IPS-11a (cell line): ENCODE measurements around the gene TMEM86A.

ENCODE experiments used
- H3K4me3 ChIP-seq: one replicate; pipeline ENCODE4 v1.5.1; 2013; ENCODE audit warnings: low read depth, low read length, control low read depth

The TMEM86A gene

GRCh38 chr11:18754308-18754707 is 55.7 kb downstream of the TMEM86A start:
- H3K4me3 ChIP-seq: no peak overlapping the region
